Nephron (organoid): ENCODE measurements around the gene CHRNA4.

Experiments
- H3K27ac Mint-ChIP-seq, 3 experiments: 2 replicates each; pipeline ENCODE4 v1.8.0; 2020; ENCODE audit warnings: mixed read lengths in 3 of 3, mild to moderate bottlenecking in 2 of 3, moderate library complexity in 1 of 3
- H3K27me3 Mint-ChIP-seq: 2 replicates; pipeline ENCODE4 v1.8.0; 2021; ENCODE audit warnings: low read depth, mild to moderate bottlenecking, moderate library complexity, mixed read lengths
- H3K36me3 Mint-ChIP-seq: 2 replicates; pipeline ENCODE4 v1.8.0; 2020; ENCODE audit warnings: low read depth, mixed read lengths
- H3K4me1 Mint-ChIP-seq: 2 replicates; pipeline ENCODE4 v1.8.0; 2020; ENCODE audit warnings: mixed read lengths
- H3K4me3 Mint-ChIP-seq, 3 experiments: 2 replicates each; pipeline ENCODE4 v1.8.0; 2020; ENCODE audit warnings: mild to moderate bottlenecking in 3 of 3, mixed read lengths in 3 of 3, moderate library complexity in 2 of 3
- H3K9me3 Mint-ChIP-seq: 2 replicates; pipeline ENCODE4 v1.8.0; 2020; ENCODE audit warnings: mixed read lengths
- CTCF ChIP-seq, 3 experiments: fragments of 200-600 bp; sonication (generic); IDR thresholded peaks; one replicate each; pipeline ENCODE4 v1.5.0; 2021; ENCODE audit warnings: antibody characterized with exemption in 3 of 3; ENCODE audit not compliant: unreplicated experiment in 3 of 3

Gene CHRNA4

GRCh38 chr20:63372971-63373885 is 12.1 kb upstream of the CHRNA4 start:
- Mint-ChIP-seq H3K4me1 (peaks cover 22% of the 10 kb centered on the region), H3K4me3 (no peak overlapping the region), H3K27me3 (peaks cover 23% of the 10 kb centered on the region), H3K9me3 (no peaks in the 10 kb centered on the region), H3K36me3 (peaks cover 3% of the 10 kb centered on the region), H3K27ac (peak overlapping the region in 1 of 3 experiments; percentile 76)
- no peak for TF ChIP-seq CTCF (IDR thresholded peaks at IDR 0.05; ENCODE audit: unreplicated experiment in 3 of 3)

- peaks cover 3% of the 10 kb centered on the region for H3K36me3 Mint-ChIP-seq
- H3K4me1 Mint-ChIP-seq = peaks cover 22% of the 10 kb centered on the region
- peak overlapping the region in 1 of 3 experiments; percentile 65 for H3K27ac Mint-ChIP-seq
- peaks cover 23% of the 10 kb centered on the region for H3K27me3 Mint-ChIP-seq
- H3K9me3 Mint-ChIP-seq = no peaks in the 10 kb centered on the region
- peak overlapping the region in 1 of 3 experiments; percentile 1 for H3K4me3 Mint-ChIP-seq
- TF ChIP-seq CTCF (IDR thresholded peaks at IDR 0.05; ENCODE audit: unreplicated experiment in 3 of 3) = no peak
These were observed 10.2 kb upstream of the CHRNA4 start for GRCh38 chr20:63371291-63371865.

- Mint-ChIP-seq H3K27ac (peak overlapping the region in 1 of 3 experiments; percentile 65), H3K4me1 (peaks cover 17% of the 10 kb centered on the region), H3K4me3 (no peak overlapping the region), H3K27me3 (peaks cover 18% of the 10 kb centered on the region), H3K9me3 (no peaks in the 10 kb centered on the region), H3K36me3 (peaks cover 3% of the 10 kb centered on the region)
- TF ChIP-seq CTCF (IDR thresholded peaks at IDR 0.05; ENCODE audit: unreplicated experiment in 3 of 3) = no peak
These were observed 9.6 kb upstream of the CHRNA4 start for GRCh38 chr20:63370618-63371187.

- peak overlapping the region in 1 of 3 experiments; percentile 30 for H3K27ac Mint-ChIP-seq
- peaks cover 18% of the 10 kb centered on the region for H3K27me3 Mint-ChIP-seq
- no peaks in the 10 kb centered on the region for H3K9me3 Mint-ChIP-seq
- H3K36me3 Mint-ChIP-seq = peaks cover 3% of the 10 kb centered on the region
- H3K4me3 Mint-ChIP-seq = no peak overlapping the region
- peaks cover 17% of the 10 kb centered on the region for H3K4me1 Mint-ChIP-seq
- TF ChIP-seq CTCF (IDR thresholded peaks at IDR 0.05; ENCODE audit: unreplicated experiment in 3 of 3) = no peak
These were observed 8.8 kb upstream of the CHRNA4 start for GRCh38 chr20:63369724-63370617.

GRCh38 chr20:63369024-63369530 is 7.9 kb upstream of the CHRNA4 start:
- Mint-ChIP-seq H3K36me3 (peaks cover 3% of the 10 kb centered on the region), H3K4me1 (peaks cover 17% of the 10 kb centered on the region), H3K27ac (peak overlapping the region in 1 of 3 experiments; percentile 34), H3K27me3 (peaks cover 21% of the 10 kb centered on the region), H3K4me3 (peak overlapping the region in 1 of 3 experiments; percentile 9), H3K9me3 (no peaks in the 10 kb centered on the region)
- TF ChIP-seq CTCF (IDR thresholded peaks at IDR 0.05; ENCODE audit: unreplicated experiment in 3 of 3) = no peak
